ENCODE measurements around the gene VWA2.

Gene VWA2

DNA sequence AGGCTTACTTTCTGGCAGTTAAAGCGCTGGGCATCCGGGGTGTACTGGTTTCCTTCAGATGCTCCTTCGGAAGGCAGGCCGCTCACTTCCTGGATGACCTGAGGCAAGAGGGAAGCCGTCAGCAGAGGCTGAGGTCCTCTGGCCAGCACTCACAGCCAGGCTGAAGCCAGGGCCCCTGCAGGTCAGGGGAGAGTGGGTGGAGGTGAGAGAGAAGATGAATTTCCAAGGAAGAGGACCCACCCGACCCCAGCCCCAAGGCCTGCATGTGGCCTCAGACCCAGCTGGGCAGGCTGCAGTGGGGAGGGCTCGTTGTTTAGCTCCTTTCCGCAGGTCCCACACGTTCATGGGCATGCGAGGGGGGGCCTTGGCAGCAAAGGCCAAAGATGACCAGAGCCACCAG, 71.3 kb downstream of the VWA2 start:
- no peak for DNase-seq (ENCODE audit: low spot score)
- CTCF ChIA-PET, result interaction anchor here (0.6 to 0.8 kb wide), 2 partner anchors 9 to 72 kb away, joined by 3 read pairs; no protein-coding TSS in a partner anchor
- POLR2A ChIA-PET (ENCODE audit: low non-redundant PET), result no interaction called here
- TF ChIP-seq, protein P1, sequence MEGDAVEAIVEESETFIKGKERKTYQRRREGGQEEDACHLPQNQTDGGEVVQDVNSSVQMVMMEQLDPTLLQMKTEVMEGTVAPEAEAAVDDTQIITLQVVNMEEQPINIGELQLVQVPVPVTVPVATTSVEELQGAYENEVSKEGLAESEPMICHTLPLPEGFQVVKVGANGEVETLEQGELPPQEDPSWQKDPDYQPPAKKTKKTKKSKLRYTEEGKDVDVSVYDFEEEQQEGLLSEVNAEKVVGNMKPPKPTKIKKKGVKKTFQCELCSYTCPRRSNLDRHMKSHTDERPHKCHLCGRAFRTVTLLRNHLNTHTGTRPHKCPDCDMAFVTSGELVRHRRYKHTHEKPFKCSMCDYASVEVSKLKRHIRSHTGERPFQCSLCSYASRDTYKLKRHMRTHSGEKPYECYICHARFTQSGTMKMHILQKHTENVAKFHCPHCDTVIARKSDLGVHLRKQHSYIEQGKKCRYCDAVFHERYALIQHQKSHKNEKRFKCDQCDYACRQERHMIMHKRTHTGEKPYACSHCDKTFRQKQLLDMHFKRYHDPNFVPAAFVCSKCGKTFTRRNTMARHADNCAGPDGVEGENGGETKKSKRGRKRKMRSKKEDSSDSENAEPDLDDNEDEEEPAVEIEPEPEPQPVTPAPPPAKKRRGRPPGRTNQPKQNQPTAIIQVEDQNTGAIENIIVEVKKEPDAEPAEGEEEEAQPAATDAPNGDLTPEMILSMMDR (conservative IDR thresholded peaks at IDR 0.05; ENCODE audit: low read depth), result no peak
- H3K27ac ChIP-seq, result 0 out of 2 replicates have a peak overlapping the region, but pooled peaks have one; percentile 7

DNA sequence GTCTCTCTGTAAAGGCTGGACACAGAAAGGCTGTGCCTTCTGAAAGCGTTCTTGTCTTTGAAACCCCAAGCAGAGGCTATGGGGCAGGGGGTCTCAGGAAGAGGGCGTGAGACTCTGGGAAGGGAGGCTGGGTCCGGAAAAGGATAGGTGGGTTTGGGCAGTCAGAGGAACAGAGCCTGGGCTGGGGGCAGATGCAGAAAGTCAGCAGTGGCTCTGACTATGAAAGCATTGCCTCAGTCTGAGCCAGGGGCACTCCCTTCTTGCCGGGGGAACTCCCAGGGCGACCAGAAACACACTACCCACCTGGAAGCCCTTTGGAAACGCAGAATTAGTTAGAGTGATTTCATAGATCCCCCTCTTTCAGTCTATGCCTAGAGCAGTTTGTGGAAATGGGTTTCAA, 72.0 kb downstream of the VWA2 start:
- CTCF ChIA-PET, result no interaction called here

DNA sequence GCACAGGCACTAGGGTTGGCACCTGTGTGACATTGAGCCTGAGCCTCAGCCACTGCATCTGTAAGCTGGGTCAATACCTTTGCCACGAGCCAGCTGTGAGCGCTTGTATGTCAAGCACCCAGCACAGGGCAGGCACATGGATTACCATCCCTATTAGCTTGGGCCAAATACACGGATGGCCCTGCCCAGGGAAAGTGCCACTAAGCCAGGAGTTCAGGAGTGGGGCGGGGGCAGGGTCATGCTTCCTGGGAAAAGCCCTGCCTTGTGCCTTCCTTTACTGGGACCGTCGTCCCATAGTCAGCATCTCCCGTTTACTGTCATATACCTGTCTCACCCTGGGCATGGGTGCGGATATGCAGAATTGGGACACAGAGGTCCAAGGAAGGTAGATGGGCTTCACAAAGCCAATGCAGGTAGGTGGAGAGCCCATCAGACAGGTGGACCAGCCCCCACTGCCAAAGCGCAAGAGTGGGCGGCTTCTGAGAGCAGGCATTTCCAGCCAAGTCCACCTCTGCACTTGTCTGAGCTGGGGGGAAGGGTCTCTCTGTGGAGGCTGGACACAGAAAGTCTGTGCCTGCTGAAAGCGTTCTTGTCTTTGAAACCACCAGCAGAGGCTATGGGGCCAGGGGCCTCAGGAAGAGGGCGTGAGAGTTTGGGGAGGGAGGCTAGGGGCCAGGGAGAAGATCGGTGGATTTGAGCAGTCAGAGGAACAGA, 72.6 kb downstream of the VWA2 start:
- POLR2A ChIA-PET (ENCODE audit: low non-redundant PET), result no interaction called here
- TF ChIP-seq, protein P1 (conservative IDR thresholded peaks at IDR 0.05; ENCODE audit: low read depth), result no peak
- no peak overlapping the region for H3K27ac ChIP-seq
- CTCF ChIA-PET, result no interaction called here
- DNase-seq (ENCODE audit: low spot score), result no peak

More for the DNA sequence above, 72.0 kb downstream of the VWA2 start:
- no peak for DNase-seq (ENCODE audit: low spot score)
- TF ChIP-seq, protein P1 (conservative IDR thresholded peaks at IDR 0.05; ENCODE audit: low read depth), result no peak
- POLR2A ChIA-PET (ENCODE audit: low non-redundant PET), result no interaction called here
- H3K27ac ChIP-seq, result no peak overlapping the region

DNA sequence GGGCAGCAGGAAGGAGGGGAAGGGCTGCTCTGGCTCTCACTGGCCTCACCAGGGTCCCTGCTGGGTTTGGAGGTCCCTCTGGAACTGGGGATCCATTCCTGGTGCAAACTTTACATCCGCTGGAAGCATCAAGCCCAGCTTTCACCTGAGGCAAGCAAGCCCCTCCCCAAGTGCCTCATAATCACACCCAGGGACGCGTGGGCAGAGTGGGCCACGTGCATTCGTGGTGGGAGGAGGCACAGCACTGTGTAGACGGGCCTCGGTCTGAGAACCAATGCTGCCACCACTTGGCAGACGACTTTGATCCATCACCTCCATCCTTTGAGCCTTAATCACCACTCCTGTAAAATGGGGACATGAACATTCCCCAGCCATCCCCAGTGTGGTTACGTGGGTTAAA, 74.1 kb downstream of the VWA2 start:
- peak overlapping the region; percentile 70 for H3K27ac ChIP-seq
- POLR2A ChIA-PET (ENCODE audit: low non-redundant PET), result no interaction called here
- CTCF ChIA-PET, result interaction anchor here (0.6 to 0.7 kb wide), 2 partner anchors 16 to 564 kb away, joined by 3 to 7 read pairs; no protein-coding TSS in a partner anchor
- DNase-seq (ENCODE audit: low spot score), result no peak
- TF ChIP-seq, protein P1 (conservative IDR thresholded peaks at IDR 0.05; ENCODE audit: low read depth), result no peak

DNA sequence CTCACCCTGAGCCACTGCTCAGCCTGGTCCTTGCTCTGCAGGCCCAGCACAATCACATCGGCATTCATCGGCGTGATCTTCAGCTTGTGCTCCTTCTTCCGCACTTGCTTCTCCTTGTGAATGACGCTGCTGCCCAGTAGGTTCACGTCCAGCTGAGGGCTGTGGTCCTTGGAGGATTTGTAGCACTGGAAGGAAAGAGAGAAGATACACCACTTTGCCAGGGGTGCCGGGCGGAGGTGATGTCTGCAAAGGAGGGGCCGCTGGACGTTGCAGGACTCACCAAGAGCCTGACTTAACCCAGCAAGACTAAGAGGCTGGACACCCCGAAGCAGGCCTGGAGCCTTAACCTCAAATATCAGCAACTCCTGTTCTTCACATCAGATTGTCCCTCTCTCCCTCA, 74.8 kb downstream of the VWA2 start:
- ChIA-PET CTCF (no interaction called here), POLR2A (ENCODE audit: low non-redundant PET) (no interaction called here)
- TF ChIP-seq, protein P1 (conservative IDR thresholded peaks at IDR 0.05; ENCODE audit: low read depth), result no peak
- DNase-seq (ENCODE audit: low spot score), result no peak
- 0 out of 2 replicates have a peak overlapping the region, but pooled peaks have one; percentile 5 for H3K27ac ChIP-seq

DNA sequence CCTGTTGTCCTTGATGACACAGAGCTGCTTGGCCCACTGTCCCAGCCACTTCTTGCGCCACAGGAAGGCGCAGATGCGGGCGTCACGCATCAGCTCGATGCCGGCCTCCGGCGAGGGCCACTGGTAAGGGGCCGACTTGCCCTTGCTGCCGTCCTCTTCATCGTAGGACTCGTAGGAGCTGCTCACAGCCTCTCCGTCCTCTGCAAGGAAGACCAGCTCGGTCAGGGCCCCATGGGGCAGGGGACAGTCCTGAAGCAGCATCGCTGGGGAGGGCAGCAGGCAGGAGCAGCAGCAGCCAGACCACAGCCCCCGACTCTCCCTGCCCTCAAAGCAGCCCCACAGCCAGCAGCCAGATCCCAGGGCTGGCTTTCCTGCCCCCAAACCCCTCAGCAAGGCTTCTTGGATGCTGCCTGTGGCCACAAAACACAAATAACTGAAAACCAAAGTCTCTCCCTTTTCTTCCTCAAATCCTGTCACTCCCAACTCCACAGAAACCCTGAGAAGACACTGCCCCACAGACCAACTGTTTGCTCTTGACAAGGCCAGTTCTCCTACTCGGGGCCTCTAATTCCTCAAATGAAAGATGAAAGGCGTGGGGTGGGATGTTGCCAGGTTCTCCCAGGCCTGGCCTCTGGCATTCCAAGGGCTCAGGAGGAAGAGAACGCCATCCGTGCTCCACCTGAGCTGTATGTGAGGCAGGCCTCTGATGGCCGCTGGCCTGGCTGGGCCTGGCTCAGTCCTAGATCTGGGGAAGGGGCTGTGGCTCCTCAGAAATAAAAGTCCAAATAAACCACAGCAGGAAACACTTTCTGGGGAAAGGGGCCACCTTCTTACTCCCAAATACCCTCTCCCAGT, 76.7 kb downstream of the VWA2 start:
- DNase-seq (ENCODE audit: low spot score), result no peak
- POLR2A ChIA-PET (ENCODE audit: low non-redundant PET), result no interaction called here
- TF ChIP-seq, protein P1 (conservative IDR thresholded peaks at IDR 0.05; ENCODE audit: low read depth), result no peak
- H3K27ac ChIP-seq, result peak overlapping the region; percentile 11; the same call in 1 of the 2 replicates
- CTCF ChIA-PET, result interaction anchor here (0.6 kb wide), 1 partner anchor 12 kb away, joined by 3 read pairs; no protein-coding TSS in a partner anchor

Data from RWPE1 (cell line).